Hair follicle dermal papilla cell (primary cell): ENCODE data around the gene SUPT4H1. TPM values are rescaled to one million over a fixed set of nuclear protein-coding genes. Genes with fewer than 3 reads are reported as not detected.

ENCODE experiments used
- small RNA-seq: library from RNA; depleted of rRNA; stranded (forward); fragments of <200 nt; gene quantifications from one replicate; pipeline ENCODE3, GENCODE V24; 2012
- total RNA-seq: library from RNA; depleted of rRNA; stranded (reverse); fragments of >200 nt; gene quantifications from 2 replicates; pipeline ENCODE4 v1.2.3, GENCODE V29; 2012

The SUPT4H1 gene
- 32.1 and 33.3 TPM in 2 replicates for total RNA-seq

DNA sequence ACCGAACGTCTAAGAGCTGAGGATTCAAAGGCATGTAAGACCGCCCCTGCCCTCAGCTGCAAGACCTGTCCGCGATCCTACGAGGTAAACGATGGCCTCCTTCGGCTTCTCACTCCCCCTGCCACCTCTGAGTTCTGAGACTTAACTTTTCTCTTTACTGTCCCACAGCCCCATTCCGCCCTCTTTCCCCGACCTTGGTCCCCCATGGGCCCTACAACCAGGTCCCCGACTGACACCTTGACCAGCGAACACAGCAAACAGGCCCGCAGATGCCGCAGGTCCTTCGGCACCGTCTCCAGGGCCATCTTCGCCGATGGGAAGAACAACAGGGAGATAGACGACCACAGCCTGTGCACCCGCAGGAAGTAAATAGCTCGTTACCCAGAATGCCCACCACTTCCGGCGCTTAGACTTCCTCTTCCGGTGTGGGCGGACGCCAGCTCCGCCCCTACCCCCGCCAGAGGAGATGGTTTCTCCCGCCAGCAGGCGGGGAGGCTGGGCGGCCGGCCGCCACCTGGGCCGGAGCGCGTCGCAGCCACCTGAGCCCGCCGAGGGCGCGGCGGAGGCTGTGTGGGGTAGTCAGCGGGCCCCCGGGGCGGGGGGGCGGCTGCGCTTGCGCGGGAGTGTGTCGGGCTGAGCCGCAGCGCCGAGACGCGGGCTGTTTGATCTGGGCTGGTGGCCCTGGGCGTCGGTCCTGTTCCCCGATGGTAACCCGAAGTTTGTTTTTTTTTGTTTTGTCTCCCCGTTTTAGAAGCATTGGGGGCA, at the start of gene SUPT4H1:
Gene SUPT4H1 (minus strand): TSS at position 371 of the 765 bp plus-strand sequence. CDS start 66 bp downstream, at position 305.

DNA sequence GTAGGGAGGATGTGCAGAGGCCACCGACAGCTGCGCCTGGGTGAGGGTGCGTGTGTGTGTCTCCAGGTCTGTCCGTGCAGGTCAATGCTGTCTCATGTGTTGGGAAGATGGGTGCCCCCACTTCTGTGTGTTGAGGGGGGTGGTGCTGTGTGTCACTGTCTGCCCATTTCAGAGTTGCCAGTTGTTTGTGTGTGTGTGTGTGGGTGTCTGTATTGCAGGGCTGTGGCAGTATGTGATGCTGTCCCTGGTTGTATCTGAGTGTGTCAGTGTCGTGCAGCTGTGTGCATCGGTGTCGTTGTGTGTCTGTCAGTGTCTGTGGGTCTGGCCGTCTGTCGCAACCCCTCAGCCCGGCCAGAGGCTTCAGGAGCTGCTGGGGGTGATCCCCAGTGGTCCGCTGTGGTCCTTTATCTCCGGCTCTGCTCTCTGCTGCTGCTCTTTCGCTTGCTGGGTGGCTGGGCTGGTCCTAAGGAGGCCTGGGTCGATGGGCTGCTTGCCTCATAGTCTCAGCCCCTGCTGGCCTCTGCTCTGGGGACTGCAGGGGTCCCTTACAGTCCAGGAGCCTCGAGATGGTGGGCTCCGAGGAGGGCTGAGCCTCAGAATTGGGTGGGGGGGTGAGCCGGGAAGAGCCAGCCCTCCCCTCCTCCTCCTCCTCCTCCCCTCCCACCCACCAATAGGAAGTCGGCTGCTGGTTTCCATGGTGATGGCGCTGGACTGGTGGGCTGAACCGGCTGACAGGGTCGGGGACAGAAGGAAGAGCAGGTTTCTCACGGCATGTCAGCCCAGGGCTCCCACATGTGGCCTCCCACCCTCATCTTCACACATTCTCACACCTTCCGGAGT, 23.6 kb downstream of the SUPT4H1 start, which contains the start of gene TSPOAP1:
Gene TSPOAP1 (minus strand): TSS at position 601 of the 840 bp plus-strand sequence. CDS start 875 bp downstream, outside the sequence.

Small RNA genes lying within 50 kb of the gene (small RNA-seq; reads per million reads assigned to genes)
- not detected for gene MIR4736

Other genes starting within 250 kb of the SUPT4H1 start
- gene OR4D1, start 203.8 kb downstream of the SUPT4H1 start, total RNA-seq = not detected in 2 replicates
- gene OR4D2, start 185.2 kb downstream of the SUPT4H1 start, total RNA-seq = not detected in 2 replicates
- not detected in 2 replicates for gene EPX, start 159.5 kb downstream of the SUPT4H1 start, total RNA-seq
- gene MKS1, start 132.9 kb downstream of the SUPT4H1 start, total RNA-seq = 11.2 and 15.1 TPM in 2 replicates
- gene LPO, start 113.6 kb downstream of the SUPT4H1 start, total RNA-seq = not detected in 2 replicates
- gene MPO, start 71.3 kb downstream of the SUPT4H1 start, total RNA-seq = not detected in 2 replicates
- gene TSPOAP1, start 23.4 kb downstream of the SUPT4H1 start, total RNA-seq = 1.9 and 2.1 TPM in 2 replicates
- gene RNF43, start 65.3 kb upstream of the SUPT4H1 start, total RNA-seq = 0.12 and 0.32 TPM in 2 replicates
- gene HSF5, start 136.2 kb upstream of the SUPT4H1 start, total RNA-seq = under 0.01 TPM in 1 of 2 replicates, not detected in the other
- gene MTMR4, start 162.4 kb upstream of the SUPT4H1 start, total RNA-seq = 93.5 and 95.3 TPM in 2 replicates